ENCODE data around the gene RFPL2. TPM values are rescaled to one million over a fixed set of nuclear protein-coding genes. Genes with fewer than 3 reads are reported as not detected.

RFPL2 gene
- total and polyA plus RNA-seq, 2 donors (not counting 3 experiments of a cell fraction or from before 2014, with no cell fraction given) = not detected

GRCh38 chr22:32218470-32218869, 13.6 kb upstream of the RFPL2 start:
- Histone ChIP-seq H3K36me3 (ENCODE audit: control insufficient read depth in 2 of 2, extremely low read depth in 1 of 2, insufficient read depth in 2 of 2, low read length in 2 of 2) (no peaks in the 10 kb centered on the region), H3K4me3 (replicated peaks in 1 of 3; ENCODE audit: insufficient read depth in 1 of 3, low read depth in 1 of 3, low read length in 3 of 3) (no peak overlapping the region), H3K79me2 (ENCODE audit: control insufficient read depth, insufficient read depth, low read length) (no peaks in the 10 kb centered on the region), H3K9ac (replicated peaks; ENCODE audit: extremely low read depth, insufficient read depth, low read length) (no peak overlapping the region), H3K4me2 (ENCODE audit: insufficient read depth, low read length) (no peak overlapping the region), H2AFZ (ENCODE audit: low read depth, low read length) (no peak overlapping the region), H3K4me1 (ENCODE audit: control insufficient read depth, extremely low read depth, insufficient read depth, low read length) (no peaks in the 10 kb centered on the region), H3K9me3 (replicated peaks; ENCODE audit: control insufficient read depth, insufficient read depth, low read length) (no peaks in the 10 kb centered on the region), H3K27me3 (ENCODE audit: control insufficient read depth in 2 of 2, insufficient read depth in 2 of 2, low read length in 2 of 2) (no peaks in the 10 kb centered on the region), H3K27ac (ENCODE audit: insufficient read depth, low read depth, low read length) (no peak overlapping the region), H3K9me1 (replicated peaks; ENCODE audit: control insufficient read depth, extremely low read depth, insufficient read depth, low read length) (no peaks in the 10 kb centered on the region), H4K20me1 (replicated peaks; ENCODE audit: control insufficient read depth, extremely low read depth, insufficient read depth, low read length) (no peaks in the 10 kb centered on the region)
- ChIA-PET POLR2A (no interaction called here), CTCF (no interaction called here)
- intact Hi-C loops (cut with micrococcal nuclease) (no loop called here), dilution Hi-C loops (cut with MboI; ENCODE audit: extremely low pct_ligation_motif_present, low sequenced_read_pairs) (no loop called here)
- BruUV-seq (replicated peaks) = no TSS peak
- no peak for TF ChIP-seq POLR2A (IDR thresholded peaks at IDR 0.05; ENCODE audit: low read depth, low read length)
- no peak for TF ChIP-seq CTCF (IDR thresholded peaks at IDR 0.05; ENCODE audit: extremely low read depth in 1 of 2, insufficient read depth in 1 of 2, low read depth in 1 of 2, low read length in 2 of 2)
- TF ChIP-seq JUN (IDR thresholded peaks at IDR 0.05; ENCODE audit: borderline replicate concordance, insufficient read depth, insufficient read length, low read depth) = no peak
- TF ChIP-seq EZH2 (IDR thresholded peaks at IDR 0.05; ENCODE audit: borderline replicate concordance, low read depth, low read length, severe bottlenecking) = no peak
- no peak for TF ChIP-seq FOS (IDR thresholded peaks at IDR 0.05; ENCODE audit: borderline replicate concordance, insufficient read depth, low read length)
- TF ChIP-seq MAX (IDR thresholded peaks at IDR 0.05; ENCODE audit: insufficient read depth, insufficient read length) = no peak
- TF ChIP-seq MYC (IDR thresholded peaks at IDR 0.05; ENCODE audit: low read depth, low read length) = no peak
- no peak for TF ChIP-seq POLR2AphosphoS5 (IDR thresholded peaks at IDR 0.05; ENCODE audit: insufficient read depth, low read depth, low read length)
- no peak for TF ChIP-seq GATA2 (IDR thresholded peaks at IDR 0.05; ENCODE audit: insufficient read depth, insufficient read length, low read depth, low read length)
- DNase-seq (ENCODE audit: low read depth, low spot score) (no peak), FAIRE-seq (no peak)
